Middle frontal gyrus (tissue), 1 donor: ENCODE data around the gene PER2.
A peak's percentile ranks its signal among the peaks of the same experiment; 100 is the strongest.

ENCODE experiments used
- DNase-seq: peaks from one replicate; pipeline ENCODE4 v3.0.0-alpha.2; 2015; ENCODE audit warnings: low spot score; ENCODE audit errors: extremely low spot score

PER2 gene

GRCh38 chr2:238308177-238308576 lies 19.8 kb upstream of the PER2 start:
- no peak for DNase-seq

- no peak for DNase-seq
These were observed 18.2 kb upstream of the PER2 start for GRCh38 chr2:238306672-238306998.

- no peak for DNase-seq
These were observed 17.7 kb upstream of the PER2 start for GRCh38 chr2:238305965-238306671.

GRCh38 chr2:238305092-238305862 lies 16.9 kb upstream of the PER2 start:
- DNase-seq, result no peak

- DNase-seq, result no peak
These were observed 15.7 kb upstream of the PER2 start for GRCh38 chr2:238304116-238304515.

GRCh38 chr2:238302751-238303150 lies 14.3 kb upstream of the PER2 start:
- DNase-seq, result no peak

- DNase-seq, result no peak
These were observed 13.7 kb upstream of the PER2 start for GRCh38 chr2:238302087-238302486.

- DNase-seq, result no peak
These were observed 11.4 kb upstream of the PER2 start for GRCh38 chr2:238299803-238300202.

GRCh38 chr2:238296638-238297457 lies 8.4 kb upstream of the PER2 start:
- no peak for DNase-seq

GRCh38 chr2:238295144-238296112 lies 7.0 kb upstream of the PER2 start:
- no peak for DNase-seq

GRCh38 chr2:238294393-238295143 lies 6.2 kb upstream of the PER2 start:
- no peak for DNase-seq

GRCh38 chr2:238294046-238294392 lies 5.6 kb upstream of the PER2 start:
- DNase-seq, result no peak

GRCh38 chr2:238291550-238292281 lies 3.3 kb upstream of the PER2 start:
- no peak for DNase-seq

GRCh38 chr2:238290715-238291549 lies 2.5 kb upstream of the PER2 start:
- DNase-seq, result no peak

GRCh38 chr2:238290091-238290509 lies 1.7 kb upstream of the PER2 start:
- DNase-seq, result peak; percentile 26

- no peak for DNase-seq
These were observed 1.2 kb upstream of the PER2 start for GRCh38 chr2:238289574-238289973.

GRCh38 chr2:238288650-238289573 lies 502 bp upstream of the PER2 start:
- peak; percentile 93 for DNase-seq
